Thyroid gland (tissue), 4 donors: Measurements from ENCODE around the gene TANC1.

Source experiments
- CTCF ChIP-seq, 6 experiments: fragments of 200-600 bp in 3 of 6; fragments of 450-650 bp in 3 of 6; sonication (generic) in 3 of 6; IDR thresholded peaks; one replicate each; pipeline ENCODE4 v1.5.1; 2016 to 2019; ENCODE audit warnings: antibody characterized with exemption in 6 of 6, mild to moderate bottlenecking in 2 of 6, inconsistent platforms in 1 of 6, moderate library complexity in 1 of 6
- POLR2A ChIP-seq, 2 donors: fragments of 450-650 bp; IDR thresholded peaks; one replicate each; pipeline ENCODE4 v1.6.1; 2017; ENCODE audit warnings: antibody characterized with exemption in 2 of 2, mild to moderate bottlenecking in 2 of 2, moderate library complexity in 1 of 2

GRCh38 chr2:159134979-159135378, 166.5 kb downstream of the TANC1 start:
- TF ChIP-seq CTCF (IDR thresholded peaks at IDR 0.05) (no peak), POLR2A (IDR thresholded peaks at IDR 0.05) (no peak)
